WTC11 (cell line): Measurements from ENCODE around the gene ATP9B. TPM values are rescaled to one million over a fixed set of nuclear protein-coding genes. Genes with fewer than 3 reads are reported as not detected.

Experiments
- ATAC-seq: fragments of 200-7000 bp; cut with Tn5 transposase; 2 replicates; pipeline ENCODE4 v1.10.0; 2021; ENCODE audit warnings: mild to moderate bottlenecking, moderate library complexity
- CTCF ChIA-PET: fragments of 300-600 bp; sonication (Branson Sonifier 250); formaldehyde crosslinking; loops from one replicate; lab custom pipeline; 2021; ENCODE audit warnings: antibody characterized with exemption; lab: Charles Lee
- POLR2A ChIA-PET: fragments of 350-600 bp; sonication (Branson Sonifier 250); formaldehyde crosslinking; loops from one replicate; lab custom pipeline; 2021; ENCODE audit warnings: antibody characterized with exemption; lab: Charles Lee
- DNase-seq: peaks from one replicate; pipeline ENCODE4 v3.0.0; 2021; ENCODE audit warnings: low spot score
- H3K27ac Mint-ChIP-seq: 2 replicates; pipeline ENCODE4 v1.8.0; 2021; ENCODE audit warnings: mixed read lengths
- H3K27me3 Mint-ChIP-seq: 2 replicates; pipeline ENCODE4 v1.8.0; 2021; ENCODE audit warnings: low read depth, mild to moderate bottlenecking, moderate library complexity, mixed read lengths
- H3K36me3 Mint-ChIP-seq: 2 replicates; pipeline ENCODE4 v1.8.0; 2021; ENCODE audit warnings: mixed read lengths
- H3K4me1 Mint-ChIP-seq: 2 replicates; pipeline ENCODE4 v1.8.0; 2022; ENCODE audit warnings: mixed read lengths
- H3K4me3 Mint-ChIP-seq: 2 replicates; pipeline ENCODE4 v1.8.0; 2021; ENCODE audit warnings: mild to moderate bottlenecking, moderate library complexity, mixed read lengths
- H3K9me3 Mint-ChIP-seq: 2 replicates; pipeline ENCODE4 v1.8.0; 2021; ENCODE audit warnings: mixed read lengths
- ATF1 ChIP-seq: sonication (generic); formaldehyde crosslinking; IDR thresholded peaks from 2 replicates; pipeline ENCODE4 v1.8.1; 2023; ENCODE audit warnings: mild to moderate bottlenecking, moderate library complexity, missing genetic modification reagents
- CBFB ChIP-seq: sonication (generic); formaldehyde crosslinking; IDR thresholded peaks from 2 replicates; pipeline ENCODE4 v1.8.1; 2022; ENCODE audit warnings: mild to moderate bottlenecking, low read depth, missing genetic modification reagents
- EMX1 ChIP-seq: fragments of 250-450 bp; sonication (Bioruptor Pico); IDR thresholded peaks from 2 replicates; pipeline ENCODE4 v1.8.0; 2021; ENCODE audit warnings: mild to moderate bottlenecking
- FOXK1 ChIP-seq: sonication (generic); formaldehyde crosslinking; IDR thresholded peaks from 2 replicates; pipeline ENCODE4 v1.8.0; 2022; ENCODE audit warnings: mild to moderate bottlenecking, moderate library complexity, missing genetic modification reagents
- HMGA2 ChIP-seq: fragments of 250-450 bp; sonication (Bioruptor Pico); IDR thresholded peaks from 2 replicates; pipeline ENCODE4 v1.4.0; 2021; ENCODE audit warnings: mild to moderate bottlenecking, moderate library complexity
- PRRX2 ChIP-seq: fragments of 250-450 bp; sonication (Bioruptor Pico); IDR thresholded peaks from 2 replicates; pipeline ENCODE4 v1.8.0; 2021; ENCODE audit warnings: mild to moderate bottlenecking
- SMAD3 ChIP-seq: sonication (generic); formaldehyde crosslinking; IDR thresholded peaks from 2 replicates; pipeline ENCODE4 v1.8.0; 2022; ENCODE audit warnings: missing genetic modification reagents, mild to moderate bottlenecking, borderline replicate concordance
- SMAD4 ChIP-seq: sonication (generic); formaldehyde crosslinking; IDR thresholded peaks from 2 replicates; pipeline ENCODE4 v1.8.0; 2022; ENCODE audit warnings: mild to moderate bottlenecking, missing genetic modification reagents
- TEAD1 ChIP-seq: sonication (generic); formaldehyde crosslinking; IDR thresholded peaks from 2 replicates; pipeline ENCODE4 v1.8.0; 2022; ENCODE audit warnings: mild to moderate bottlenecking, missing genetic modification reagents
- TEAD4 ChIP-seq: sonication (generic); formaldehyde crosslinking; IDR thresholded peaks from 2 replicates; pipeline ENCODE4 v1.8.0; 2022; ENCODE audit warnings: mild to moderate bottlenecking, missing genetic modification reagents
- ZBTB21 ChIP-seq: sonication (generic); formaldehyde crosslinking; IDR thresholded peaks from 2 replicates; pipeline ENCODE4 v1.8.1; 2023; ENCODE audit warnings: mild to moderate bottlenecking, missing genetic modification reagents, borderline replicate concordance
- ZNF138 ChIP-seq: sonication (generic); formaldehyde crosslinking; conservative IDR thresholded peaks from 2 replicates; pipeline ENCODE4 v1.8.1; 2022; ENCODE audit warnings: mild to moderate bottlenecking, moderate library complexity, missing genetic modification reagents
- ZNF423 ChIP-seq: fragments of 250-450 bp; sonication (Bioruptor Pico); IDR thresholded peaks from 2 replicates; pipeline ENCODE4 v2.1.2; 2022; ENCODE audit warnings: mild to moderate bottlenecking, moderate library complexity
- ZNF671 ChIP-seq: fragments of 250-450 bp; sonication (Bioruptor Pico); IDR thresholded peaks from 2 replicates; pipeline ENCODE4 v1.8.0; 2021; ENCODE audit warnings: mild to moderate bottlenecking
- total RNA-seq: library from RNA; stranded (reverse); gene quantifications from 3 replicates; pipeline ENCODE4 v1.2.3, GENCODE V29; 2021
- TF ChIP-seq, protein P1 (sequence below): sonication (generic); formaldehyde crosslinking; IDR thresholded peaks from 2 replicates; pipeline ENCODE4 v1.8.0; 2022; ENCODE audit warnings: mild to moderate bottlenecking, missing genetic modification reagents
- TF ChIP-seq, protein P2 (sequence below): sonication (generic); formaldehyde crosslinking; conservative IDR thresholded peaks from 2 replicates; pipeline ENCODE4 v1.8.1; 2022; ENCODE audit warnings: mild to moderate bottlenecking, missing genetic modification reagents
- TF ChIP-seq, protein P3 (sequence below): fragments of 250-450 bp; sonication (Bioruptor Pico); conservative IDR thresholded peaks from 2 replicates; pipeline ENCODE4 v1.9.0; 2021; ENCODE audit warnings: mild to moderate bottlenecking
- TF ChIP-seq, protein P4 (sequence below): sonication (generic); formaldehyde crosslinking; IDR thresholded peaks from 2 replicates; pipeline ENCODE4 v1.8.1; 2023; ENCODE audit warnings: mild to moderate bottlenecking, missing genetic modification reagents
- TF ChIP-seq, protein P5 (sequence below): fragments of 250-450 bp; sonication (Bioruptor Pico); IDR thresholded peaks from 2 replicates; pipeline ENCODE4 v1.8.0; 2021; ENCODE audit warnings: mild to moderate bottlenecking
- TF ChIP-seq, protein P6 (sequence below): sonication (generic); formaldehyde crosslinking; IDR thresholded peaks from 2 replicates; pipeline ENCODE4 v1.8.1; 2023; ENCODE audit warnings: mild to moderate bottlenecking, missing genetic modification reagents, moderate library complexity
- TF ChIP-seq, protein P7 (sequence below): fragments of 200-600 bp; IDR thresholded peaks from 2 replicates; pipeline ENCODE4 v1.8.0; 2022; ENCODE audit warnings: antibody characterized with exemption
- TF ChIP-seq, protein P8 (sequence below): sonication (generic); formaldehyde crosslinking; IDR thresholded peaks from 2 replicates; pipeline ENCODE4 v1.8.0; 2023; ENCODE audit warnings: missing genetic modification reagents, mild to moderate bottlenecking, borderline replicate concordance

Gene ATP9B
- total RNA-seq, 1 experiment from 2014 or later = 19.0 TPM

DNA sequence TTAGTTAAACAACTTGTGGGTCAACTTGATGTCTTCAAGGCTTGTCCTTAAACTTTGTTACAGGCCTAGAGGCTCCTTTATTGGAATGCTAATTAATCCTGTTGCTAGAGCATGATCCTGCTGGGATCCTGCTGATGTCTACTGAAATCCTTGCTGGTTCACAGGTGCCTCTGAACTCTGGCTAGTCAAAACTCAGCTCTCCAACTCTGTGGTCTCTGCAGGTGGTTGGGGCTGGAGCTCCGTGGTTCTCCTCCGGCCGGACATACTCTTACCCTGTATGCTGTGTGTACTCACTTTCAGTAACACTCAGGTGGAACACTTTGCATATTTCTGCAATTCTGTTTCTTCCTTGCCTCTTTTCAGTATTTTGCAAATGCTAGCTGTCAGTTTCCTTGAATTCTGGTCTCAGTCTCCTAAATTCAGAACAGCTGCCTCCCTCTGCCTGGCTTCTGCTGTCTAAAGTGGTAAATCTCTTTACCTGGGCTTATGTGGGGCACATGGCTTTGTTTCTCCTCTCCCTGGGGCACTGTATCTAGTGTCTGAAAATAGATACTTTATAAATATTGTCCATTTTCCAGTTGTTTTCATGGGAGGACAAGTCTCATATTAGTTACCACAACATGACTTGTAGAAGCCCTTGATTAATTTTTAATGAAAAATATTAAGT lies 113.0 kb downstream of the ATP9B start:
- POLR2A ChIA-PET = no interaction called here
- peak overlapping the region; percentile 22 for H3K4me3 Mint-ChIP-seq
- peaks cover 59% of the 10 kb centered on the region for H3K4me1 Mint-ChIP-seq
- no peaks in the 10 kb centered on the region for H3K27me3 Mint-ChIP-seq
- no peaks in the 10 kb centered on the region for H3K36me3 Mint-ChIP-seq
- ATAC-seq = peak; percentile 98
- peak overlapping the region; percentile 85 for H3K27ac Mint-ChIP-seq
- TF ChIP-seq ZNF423 (peak; percentile 94), ZBTB21 (0 out of 2 replicates have a peak, but pooled peaks have one; percentile 25), TEAD1 (peak; percentile 51; the same call in 1 of the 2 replicates), TEAD4 (no peak), FOXK1 (CRISPR knock-in tag) (peak; percentile 59; the same call in 1 of the 2 replicates), CBFB (CRISPR knock-in tag) (no peak), PRRX2 (CRISPR knock-in tag) (0 out of 2 replicates have a peak, but pooled peaks have one; percentile 68), EMX1 (CRISPR knock-in tag) (0 out of 2 replicates have a peak, but pooled peaks have one; percentile 59)
- TF ChIP-seq, protein P1, sequence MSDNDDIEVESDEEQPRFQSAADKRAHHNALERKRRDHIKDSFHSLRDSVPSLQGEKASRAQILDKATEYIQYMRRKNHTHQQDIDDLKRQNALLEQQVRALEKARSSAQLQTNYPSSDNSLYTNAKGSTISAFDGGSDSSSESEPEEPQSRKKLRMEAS (CRISPR knock-in tag) = no peak
- TF ChIP-seq, protein P2, sequence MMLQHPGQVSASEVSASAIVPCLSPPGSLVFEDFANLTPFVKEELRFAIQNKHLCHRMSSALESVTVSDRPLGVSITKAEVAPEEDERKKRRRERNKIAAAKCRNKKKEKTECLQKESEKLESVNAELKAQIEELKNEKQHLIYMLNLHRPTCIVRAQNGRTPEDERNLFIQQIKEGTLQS = no peak
- TF ChIP-seq, protein P3, sequence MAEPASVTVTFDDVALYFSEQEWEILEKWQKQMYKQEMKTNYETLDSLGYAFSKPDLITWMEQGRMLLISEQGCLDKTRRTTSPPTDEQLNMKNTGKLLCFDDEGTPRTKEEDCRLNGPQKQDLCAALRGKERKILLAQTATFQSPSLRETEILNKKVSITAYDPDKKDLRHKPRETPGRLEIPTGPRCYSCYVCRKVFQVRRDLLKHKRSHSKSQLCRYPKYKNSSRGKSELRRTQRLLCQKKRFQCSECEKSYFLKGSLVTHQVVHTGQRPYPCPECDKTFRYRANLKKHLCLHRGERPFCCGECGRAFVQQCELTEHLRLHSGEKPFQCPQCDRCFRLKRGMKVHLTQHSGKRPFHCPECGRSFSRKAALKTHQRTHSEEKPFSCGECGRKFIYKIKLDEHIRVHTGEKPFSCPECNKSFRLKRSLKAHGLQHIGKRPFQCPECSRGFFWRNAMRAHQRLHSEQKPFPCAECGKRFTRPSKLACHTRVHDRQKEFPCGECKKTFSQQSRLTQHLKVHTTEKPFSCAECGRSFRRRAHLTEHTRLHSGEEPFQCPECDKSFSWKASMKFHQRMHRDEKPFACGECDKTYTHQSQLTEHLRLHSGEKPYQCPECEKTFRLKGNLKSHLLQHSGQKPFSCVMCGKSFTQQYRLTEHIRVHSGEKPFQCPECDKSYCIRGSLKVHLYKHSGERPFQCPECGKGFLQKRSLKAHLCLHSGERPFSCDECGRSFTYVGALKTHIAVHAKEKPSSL (CRISPR knock-in tag) = 0 out of 2 replicates have a peak, but pooled peaks have one; percentile 40
- TF ChIP-seq, protein P4, sequence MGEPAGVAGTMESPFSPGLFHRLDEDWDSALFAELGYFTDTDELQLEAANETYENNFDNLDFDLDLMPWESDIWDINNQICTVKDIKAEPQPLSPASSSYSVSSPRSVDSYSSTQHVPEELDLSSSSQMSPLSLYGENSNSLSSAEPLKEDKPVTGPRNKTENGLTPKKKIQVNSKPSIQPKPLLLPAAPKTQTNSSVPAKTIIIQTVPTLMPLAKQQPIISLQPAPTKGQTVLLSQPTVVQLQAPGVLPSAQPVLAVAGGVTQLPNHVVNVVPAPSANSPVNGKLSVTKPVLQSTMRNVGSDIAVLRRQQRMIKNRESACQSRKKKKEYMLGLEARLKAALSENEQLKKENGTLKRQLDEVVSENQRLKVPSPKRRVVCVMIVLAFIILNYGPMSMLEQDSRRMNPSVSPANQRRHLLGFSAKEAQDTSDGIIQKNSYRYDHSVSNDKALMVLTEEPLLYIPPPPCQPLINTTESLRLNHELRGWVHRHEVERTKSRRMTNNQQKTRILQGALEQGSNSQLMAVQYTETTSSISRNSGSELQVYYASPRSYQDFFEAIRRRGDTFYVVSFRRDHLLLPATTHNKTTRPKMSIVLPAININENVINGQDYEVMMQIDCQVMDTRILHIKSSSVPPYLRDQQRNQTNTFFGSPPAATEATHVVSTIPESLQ (CRISPR knock-in tag) = no peak
- no peaks in the 10 kb centered on the region for H3K9me3 Mint-ChIP-seq
- DNase-seq = peak; percentile 65
- CTCF ChIA-PET = no interaction called here

DNA sequence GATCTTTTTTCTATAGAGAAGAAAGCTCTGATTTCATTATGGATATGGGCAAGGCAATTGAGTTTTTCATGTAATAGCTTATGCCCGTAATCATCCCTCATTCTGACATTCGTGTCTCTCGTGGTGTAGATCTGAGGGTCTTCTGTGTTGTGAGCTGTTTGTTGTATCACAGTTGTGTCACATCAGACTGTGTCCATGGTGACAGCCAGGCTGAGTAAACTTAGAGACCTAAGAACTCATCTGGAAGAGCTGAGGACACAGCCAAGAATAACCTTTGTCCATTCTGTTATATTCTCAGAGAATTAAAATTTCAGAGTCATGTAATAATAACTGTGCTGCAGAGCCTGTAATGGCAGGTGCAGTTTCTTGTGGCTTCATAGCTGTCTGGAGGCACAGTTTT lies 116.5 kb downstream of the ATP9B start:
- no peaks in the 10 kb centered on the region for H3K27me3 Mint-ChIP-seq
- H3K36me3 Mint-ChIP-seq = no peaks in the 10 kb centered on the region
- no peaks in the 10 kb centered on the region for H3K9me3 Mint-ChIP-seq
- ATAC-seq (no peak), DNase-seq (no peak)
- no peak overlapping the region for H3K4me3 Mint-ChIP-seq
- POLR2A ChIA-PET = no interaction called here
- H3K27ac Mint-ChIP-seq = no peak overlapping the region
- H3K4me1 Mint-ChIP-seq = peaks cover 59% of the 10 kb centered on the region
- TF ChIP-seq ZNF671 = no peak
- TF ChIP-seq, protein P5, sequence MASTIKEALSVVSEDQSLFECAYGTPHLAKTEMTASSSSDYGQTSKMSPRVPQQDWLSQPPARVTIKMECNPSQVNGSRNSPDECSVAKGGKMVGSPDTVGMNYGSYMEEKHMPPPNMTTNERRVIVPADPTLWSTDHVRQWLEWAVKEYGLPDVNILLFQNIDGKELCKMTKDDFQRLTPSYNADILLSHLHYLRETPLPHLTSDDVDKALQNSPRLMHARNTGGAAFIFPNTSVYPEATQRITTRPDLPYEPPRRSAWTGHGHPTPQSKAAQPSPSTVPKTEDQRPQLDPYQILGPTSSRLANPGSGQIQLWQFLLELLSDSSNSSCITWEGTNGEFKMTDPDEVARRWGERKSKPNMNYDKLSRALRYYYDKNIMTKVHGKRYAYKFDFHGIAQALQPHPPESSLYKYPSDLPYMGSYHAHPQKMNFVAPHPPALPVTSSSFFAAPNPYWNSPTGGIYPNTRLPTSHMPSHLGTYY (CRISPR knock-in tag) = no peak
- TF ChIP-seq, protein P6, sequence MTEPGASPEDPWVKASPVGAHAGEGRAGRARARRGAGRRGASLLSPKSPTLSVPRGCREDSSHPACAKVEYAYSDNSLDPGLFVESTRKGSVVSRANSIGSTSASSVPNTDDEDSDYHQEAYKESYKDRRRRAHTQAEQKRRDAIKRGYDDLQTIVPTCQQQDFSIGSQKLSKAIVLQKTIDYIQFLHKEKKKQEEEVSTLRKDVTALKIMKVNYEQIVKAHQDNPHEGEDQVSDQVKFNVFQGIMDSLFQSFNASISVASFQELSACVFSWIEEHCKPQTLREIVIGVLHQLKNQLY (CRISPR knock-in tag) = no peak
- TF ChIP-seq ATF1 (CRISPR knock-in tag) = no peak
- TF ChIP-seq, protein P7, sequence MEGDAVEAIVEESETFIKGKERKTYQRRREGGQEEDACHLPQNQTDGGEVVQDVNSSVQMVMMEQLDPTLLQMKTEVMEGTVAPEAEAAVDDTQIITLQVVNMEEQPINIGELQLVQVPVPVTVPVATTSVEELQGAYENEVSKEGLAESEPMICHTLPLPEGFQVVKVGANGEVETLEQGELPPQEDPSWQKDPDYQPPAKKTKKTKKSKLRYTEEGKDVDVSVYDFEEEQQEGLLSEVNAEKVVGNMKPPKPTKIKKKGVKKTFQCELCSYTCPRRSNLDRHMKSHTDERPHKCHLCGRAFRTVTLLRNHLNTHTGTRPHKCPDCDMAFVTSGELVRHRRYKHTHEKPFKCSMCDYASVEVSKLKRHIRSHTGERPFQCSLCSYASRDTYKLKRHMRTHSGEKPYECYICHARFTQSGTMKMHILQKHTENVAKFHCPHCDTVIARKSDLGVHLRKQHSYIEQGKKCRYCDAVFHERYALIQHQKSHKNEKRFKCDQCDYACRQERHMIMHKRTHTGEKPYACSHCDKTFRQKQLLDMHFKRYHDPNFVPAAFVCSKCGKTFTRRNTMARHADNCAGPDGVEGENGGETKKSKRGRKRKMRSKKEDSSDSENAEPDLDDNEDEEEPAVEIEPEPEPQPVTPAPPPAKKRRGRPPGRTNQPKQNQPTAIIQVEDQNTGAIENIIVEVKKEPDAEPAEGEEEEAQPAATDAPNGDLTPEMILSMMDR = no peak
- TF ChIP-seq HMGA2 = no peak
- no peak for TF ChIP-seq FOXK1 (CRISPR knock-in tag)
- no peak for TF ChIP-seq SMAD3 (CRISPR knock-in tag)
- TF ChIP-seq ZNF138 (CRISPR knock-in tag) = no peak
- no peak for TF ChIP-seq SMAD4 (CRISPR knock-in tag)
- TF ChIP-seq, protein P8, sequence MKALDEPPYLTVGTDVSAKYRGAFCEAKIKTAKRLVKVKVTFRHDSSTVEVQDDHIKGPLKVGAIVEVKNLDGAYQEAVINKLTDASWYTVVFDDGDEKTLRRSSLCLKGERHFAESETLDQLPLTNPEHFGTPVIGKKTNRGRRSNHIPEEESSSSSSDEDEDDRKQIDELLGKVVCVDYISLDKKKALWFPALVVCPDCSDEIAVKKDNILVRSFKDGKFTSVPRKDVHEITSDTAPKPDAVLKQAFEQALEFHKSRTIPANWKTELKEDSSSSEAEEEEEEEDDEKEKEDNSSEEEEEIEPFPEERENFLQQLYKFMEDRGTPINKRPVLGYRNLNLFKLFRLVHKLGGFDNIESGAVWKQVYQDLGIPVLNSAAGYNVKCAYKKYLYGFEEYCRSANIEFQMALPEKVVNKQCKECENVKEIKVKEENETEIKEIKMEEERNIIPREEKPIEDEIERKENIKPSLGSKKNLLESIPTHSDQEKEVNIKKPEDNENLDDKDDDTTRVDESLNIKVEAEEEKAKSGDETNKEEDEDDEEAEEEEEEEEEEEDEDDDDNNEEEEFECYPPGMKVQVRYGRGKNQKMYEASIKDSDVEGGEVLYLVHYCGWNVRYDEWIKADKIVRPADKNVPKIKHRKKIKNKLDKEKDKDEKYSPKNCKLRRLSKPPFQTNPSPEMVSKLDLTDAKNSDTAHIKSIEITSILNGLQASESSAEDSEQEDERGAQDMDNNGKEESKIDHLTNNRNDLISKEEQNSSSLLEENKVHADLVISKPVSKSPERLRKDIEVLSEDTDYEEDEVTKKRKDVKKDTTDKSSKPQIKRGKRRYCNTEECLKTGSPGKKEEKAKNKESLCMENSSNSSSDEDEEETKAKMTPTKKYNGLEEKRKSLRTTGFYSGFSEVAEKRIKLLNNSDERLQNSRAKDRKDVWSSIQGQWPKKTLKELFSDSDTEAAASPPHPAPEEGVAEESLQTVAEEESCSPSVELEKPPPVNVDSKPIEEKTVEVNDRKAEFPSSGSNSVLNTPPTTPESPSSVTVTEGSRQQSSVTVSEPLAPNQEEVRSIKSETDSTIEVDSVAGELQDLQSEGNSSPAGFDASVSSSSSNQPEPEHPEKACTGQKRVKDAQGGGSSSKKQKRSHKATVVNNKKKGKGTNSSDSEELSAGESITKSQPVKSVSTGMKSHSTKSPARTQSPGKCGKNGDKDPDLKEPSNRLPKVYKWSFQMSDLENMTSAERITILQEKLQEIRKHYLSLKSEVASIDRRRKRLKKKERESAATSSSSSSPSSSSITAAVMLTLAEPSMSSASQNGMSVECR (CRISPR knock-in tag) = no peak
- CTCF ChIA-PET = no interaction called here
